Muscle of arm (tissue), 12 donors: ENCODE measurements around the gene ZCCHC7. TPM values are rescaled to one million over a fixed set of nuclear protein-coding genes. Genes with fewer than 3 reads are reported as not detected.

Experiments
- DNase-seq: peaks from one replicate; pipeline ENCODE4 v3.0.0-alpha.2; 2013
- polyA plus RNA-seq, 12 donors: library from polyadenylated mRNA; unstranded; fragments of 120-200 nt; gene quantifications; one replicate each; pipeline ENCODE4 v1.2.1, GENCODE V29; 2013; ENCODE audit not compliant: insufficient read length in 12 of 12

The ZCCHC7 gene
- polyA plus RNA-seq, 12 donors = 11.3 to 32.9 (median 14.6) TPM; not detected in 1

DNA sequence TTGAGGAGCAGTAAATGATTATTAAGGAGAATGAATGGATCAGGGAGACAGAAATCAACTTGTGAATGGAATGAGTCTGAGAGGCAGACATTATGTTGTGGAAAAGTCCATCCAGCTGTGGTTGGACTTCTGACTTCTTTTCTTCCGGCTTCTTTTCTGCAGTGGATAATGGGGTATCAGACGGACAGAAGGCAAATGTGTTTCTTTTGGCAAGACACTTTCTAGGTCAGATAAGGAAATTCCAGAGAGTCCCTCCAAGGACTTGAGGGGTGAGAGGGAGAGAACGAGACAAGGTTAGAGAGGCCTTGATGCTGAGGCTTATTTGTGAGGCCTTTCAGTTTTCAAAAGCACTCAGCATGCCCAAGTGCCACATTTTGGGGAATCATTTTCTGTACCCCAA lies 285.0 kb downstream of the ZCCHC7 start:
- DNase-seq = no peak

- DNase-seq = no peak
Observed at GRCh38 chr9:37405764-37406380, 285.5 kb downstream of the ZCCHC7 start.

DNA sequence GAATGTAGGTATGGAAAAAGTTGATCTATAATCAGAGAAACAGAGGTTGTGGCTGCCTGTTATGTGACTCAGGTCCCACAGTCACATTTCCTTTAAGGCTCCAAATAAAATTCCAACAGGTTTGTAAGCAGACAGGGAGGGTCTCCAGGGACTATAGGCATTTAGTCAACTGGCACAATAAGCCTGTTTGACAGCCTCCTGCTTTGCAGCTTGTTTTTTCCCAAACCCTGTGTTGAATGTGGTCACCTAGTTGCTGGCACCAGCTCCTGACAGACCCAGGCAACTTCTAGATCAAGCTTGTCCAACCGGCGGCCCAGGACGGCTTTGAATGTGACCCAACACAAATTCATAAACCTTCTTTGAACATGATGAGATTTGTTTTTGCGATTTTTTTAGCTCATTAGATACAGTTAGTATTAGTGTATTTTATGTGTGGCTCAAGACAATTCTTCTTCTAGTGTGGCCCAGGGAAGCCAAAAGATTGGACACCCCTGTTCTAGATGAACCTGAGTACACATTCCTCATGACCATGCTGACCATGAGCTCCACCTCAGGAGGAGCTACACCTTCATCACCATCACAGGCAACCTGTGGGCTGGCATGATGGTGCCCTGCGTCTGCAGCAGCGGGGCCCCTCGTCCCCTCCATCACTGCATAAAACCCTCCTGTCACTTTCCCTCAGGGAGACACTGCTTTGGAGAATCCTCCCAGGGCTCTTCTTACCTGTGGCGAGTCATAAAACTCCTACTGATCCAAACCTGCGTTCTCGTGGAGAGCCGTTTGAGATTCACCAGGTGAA lies 286.4 kb downstream of the ZCCHC7 start:
- no peak for DNase-seq

- no peak for DNase-seq
Observed at GRCh38 chr9:37407468-37407867, 287.1 kb downstream of the ZCCHC7 start.

Other genes with a start within 250 kb of the ZCCHC7 start
- gene PAX5, start 86.3 kb upstream of the ZCCHC7 start, polyA plus RNA-seq = 1 to 10 TPM in 1 of 12 donors, under 1 TPM in 9, not detected in 2; 0.04 to 1.7 (median 0.19) TPM